WERI-Rb-1 (cell line): Measurements from ENCODE around the gene MYEOV.

Experiments
- DNase-seq: peaks from one replicate; pipeline ENCODE4 v3.0.0-alpha.2; 2020
- H3K27ac ChIP-seq: fragments of 250-450 bp; sonication (Bioruptor Pico); 2 replicates; pipeline ENCODE4 v1.5.1; 2020; ENCODE audit warnings: mild to moderate bottlenecking, moderate library complexity
- H3K27me3 ChIP-seq: fragments of 250-450 bp; sonication (Bioruptor Pico); 2 replicates; pipeline ENCODE4 v1.5.1; 2021; ENCODE audit warnings: mild to moderate bottlenecking, low read depth, moderate library complexity; ENCODE audit not compliant: insufficient read depth, severe bottlenecking
- H3K36me3 ChIP-seq: fragments of 250-450 bp; sonication (Bioruptor Pico); 2 replicates; pipeline ENCODE4 v1.5.1; 2020; ENCODE audit warnings: mild to moderate bottlenecking, moderate library complexity
- H3K4me3 ChIP-seq: 2 replicates; pipeline ENCODE4 v1.5.1; 2011; ENCODE audit warnings: low read depth, mild to moderate bottlenecking, control low read depth, low read length
- H3K9me3 ChIP-seq: fragments of 250-450 bp; sonication (Bioruptor Pico); 2 replicates; pipeline ENCODE4 v1.5.1; 2021; ENCODE audit warnings: mild to moderate bottlenecking, moderate library complexity; ENCODE audit not compliant: severe bottlenecking
- TF ChIP-seq, protein P1 (sequence below): IDR thresholded peaks from 2 replicates; pipeline ENCODE4 v1.5.1; 2011; ENCODE audit warnings: low read depth, mild to moderate bottlenecking, control low read depth, inconsistent platforms, low read length

Gene MYEOV

DNA sequence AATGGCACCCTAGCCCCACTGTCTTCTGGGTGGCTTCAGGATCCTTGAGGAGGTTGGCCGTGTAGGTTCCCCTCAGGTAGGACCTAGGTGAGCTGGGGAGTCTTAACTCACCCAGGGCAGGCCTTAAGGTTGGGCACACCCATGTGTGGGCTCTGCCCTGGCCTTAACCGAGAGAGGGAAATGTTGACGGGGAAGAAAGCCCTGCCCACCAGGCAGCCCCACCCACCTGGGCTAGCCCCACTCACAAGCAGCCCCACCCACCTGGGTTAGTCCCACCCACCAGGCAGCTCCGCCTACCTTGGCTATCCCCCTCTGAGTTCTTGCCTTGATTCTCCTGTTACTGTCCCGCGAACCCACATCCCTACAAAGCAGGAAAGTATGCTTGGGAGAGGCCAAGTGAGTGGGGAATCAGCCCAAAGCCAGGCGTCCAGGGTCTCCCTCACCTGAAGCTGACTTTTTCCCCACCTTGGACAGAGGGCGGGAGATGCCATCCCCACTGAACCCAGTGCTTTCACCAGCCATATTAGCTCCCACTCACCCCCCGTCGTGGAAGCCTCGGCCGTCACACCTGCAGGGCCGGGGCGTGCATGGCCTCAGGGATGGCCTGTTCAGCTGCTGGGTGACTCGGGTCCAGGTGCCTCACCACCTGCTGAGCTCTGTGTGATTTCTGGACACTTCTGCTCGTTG is at the start of gene MYEOV:
MYEOV (plus strand) TSS at position 337 of the 687 bp plus-strand sequence. CDS start 1,200 bp downstream, outside the sequence.
- no peak within 1 kb of the TSS for H3K4me3 ChIP-seq
- H3K27ac ChIP-seq, result no peak within 1 kb of the TSS
- no peaks in the 10 kb centered on the region for H3K36me3 ChIP-seq
- DNase-seq, result peak; percentile 34
- TF ChIP-seq, protein P1, sequence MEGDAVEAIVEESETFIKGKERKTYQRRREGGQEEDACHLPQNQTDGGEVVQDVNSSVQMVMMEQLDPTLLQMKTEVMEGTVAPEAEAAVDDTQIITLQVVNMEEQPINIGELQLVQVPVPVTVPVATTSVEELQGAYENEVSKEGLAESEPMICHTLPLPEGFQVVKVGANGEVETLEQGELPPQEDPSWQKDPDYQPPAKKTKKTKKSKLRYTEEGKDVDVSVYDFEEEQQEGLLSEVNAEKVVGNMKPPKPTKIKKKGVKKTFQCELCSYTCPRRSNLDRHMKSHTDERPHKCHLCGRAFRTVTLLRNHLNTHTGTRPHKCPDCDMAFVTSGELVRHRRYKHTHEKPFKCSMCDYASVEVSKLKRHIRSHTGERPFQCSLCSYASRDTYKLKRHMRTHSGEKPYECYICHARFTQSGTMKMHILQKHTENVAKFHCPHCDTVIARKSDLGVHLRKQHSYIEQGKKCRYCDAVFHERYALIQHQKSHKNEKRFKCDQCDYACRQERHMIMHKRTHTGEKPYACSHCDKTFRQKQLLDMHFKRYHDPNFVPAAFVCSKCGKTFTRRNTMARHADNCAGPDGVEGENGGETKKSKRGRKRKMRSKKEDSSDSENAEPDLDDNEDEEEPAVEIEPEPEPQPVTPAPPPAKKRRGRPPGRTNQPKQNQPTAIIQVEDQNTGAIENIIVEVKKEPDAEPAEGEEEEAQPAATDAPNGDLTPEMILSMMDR, result no peak
- H3K9me3 ChIP-seq, result peaks cover 4% of the 10 kb centered on the region
- peaks cover 61% of the 10 kb centered on the region for H3K27me3 ChIP-seq

GRCh38 chr11:69244266-69244665 is 49.7 kb upstream of the MYEOV start:
- Histone ChIP-seq H3K4me3 (no peak overlapping the region), H3K27me3 (no peaks in the 10 kb centered on the region), H3K9me3 (peaks cover 9% of the 10 kb centered on the region), H3K27ac (no peak overlapping the region), H3K36me3 (no peaks in the 10 kb centered on the region)
- DNase-seq, result no peak
- TF ChIP-seq, protein P1, result no peak

DNA sequence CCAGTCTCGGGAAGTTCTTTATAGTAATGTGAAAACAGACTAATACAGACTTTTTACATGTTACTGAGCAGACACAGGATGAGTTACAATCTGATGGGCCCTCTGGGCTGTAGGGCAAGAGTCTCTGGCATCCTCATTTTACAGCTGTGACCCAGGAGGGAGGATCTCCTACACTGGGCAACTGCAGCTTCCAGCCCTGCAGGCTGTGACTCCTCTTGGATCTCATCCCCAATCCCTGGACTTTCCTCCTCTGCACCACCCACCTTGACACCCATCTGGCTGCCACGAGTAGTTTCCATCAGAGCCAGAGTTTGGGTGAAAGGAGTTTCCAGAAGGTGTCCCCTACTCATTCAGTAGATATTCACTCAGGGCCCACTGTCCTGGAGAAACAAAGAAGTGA is 48.9 kb upstream of the MYEOV start:
- no peak overlapping the region for H3K27ac ChIP-seq
- DNase-seq, result no peak
- no peaks in the 10 kb centered on the region for H3K36me3 ChIP-seq
- TF ChIP-seq, protein P1, result no peak
- H3K4me3 ChIP-seq, result no peak overlapping the region
- H3K27me3 ChIP-seq, result no peaks in the 10 kb centered on the region
- peaks cover 9% of the 10 kb centered on the region for H3K9me3 ChIP-seq

- H3K27ac ChIP-seq, result no peak overlapping the region
- TF ChIP-seq, protein P1, result no peak
- no peaks in the 10 kb centered on the region for H3K27me3 ChIP-seq
- H3K4me3 ChIP-seq, result no peak overlapping the region
- peaks cover 9% of the 10 kb centered on the region for H3K9me3 ChIP-seq
- H3K36me3 ChIP-seq, result no peaks in the 10 kb centered on the region
- no peak for DNase-seq
These were observed 48.2 kb upstream of the MYEOV start for GRCh38 chr11:69245491-69246345.

- Histone ChIP-seq H3K36me3 (no peaks in the 10 kb centered on the region), H3K4me3 (no peak overlapping the region), H3K27ac (no peak overlapping the region), H3K9me3 (peaks cover 7% of the 10 kb centered on the region), H3K27me3 (no peaks in the 10 kb centered on the region)
- DNase-seq, result no peak
- TF ChIP-seq, protein P1, result no peak
These were observed 44.4 kb upstream of the MYEOV start for GRCh38 chr11:69249311-69250185.
